Transverse colon (tissue), 4 donors: Measurements from ENCODE around the gene IPPK. TPM values are rescaled to one million over a fixed set of nuclear protein-coding genes. Genes with fewer than 3 reads are reported as not detected.

Experiments used
- DNase-seq: peaks from one replicate; pipeline ENCODE4 v3.0.0-alpha.2; 2019
- H3K27ac ChIP-seq, 4 donors: fragments of 200-600 bp; sonication (generic); 2 replicates each; pipeline ENCODE4 v1.5.1; 2016 to 2018; ENCODE audit warnings: inconsistent platforms in 4 of 4
- H3K27me3 ChIP-seq: fragments of 200-600 bp; sonication (generic); 2 replicates; pipeline ENCODE4 v1.5.1; 2017; ENCODE audit warnings: inconsistent platforms
- H3K36me3 ChIP-seq, 4 donors: fragments of 200-600 bp; sonication (generic); 2 replicates each; pipeline ENCODE4 v1.5.1; 2017 to 2019; ENCODE audit warnings: inconsistent platforms in 4 of 4
- H3K4me1 ChIP-seq, 4 donors: fragments of 200-600 bp; sonication (generic); 2 replicates each; pipeline ENCODE4 v1.5.1; 2017 to 2020; ENCODE audit warnings: inconsistent platforms in 4 of 4
- H3K4me3 ChIP-seq, 4 donors: fragments of 200-600 bp; sonication (generic); 1 replicate in 1 of 4; 2 replicates in 3 of 4; pipeline versions ENCODE4 v1.5.1 to v1.6.1; 2017 to 2019; ENCODE audit warnings: inconsistent platforms in 4 of 4
- H3K9me3 ChIP-seq, 2 donors: fragments of 200-600 bp; sonication (generic); 2 replicates each; pipeline ENCODE4 v1.5.1; 2017 to 2019; ENCODE audit warnings: inconsistent platforms in 2 of 2
- CTCF ChIP-seq, 5 experiments: fragments of 200-600 bp in 3 of 5; fragments of 450-650 bp in 2 of 5; sonication (generic) in 3 of 5; IDR thresholded peaks; 1 replicate in 2 of 5; 2 replicates in 3 of 5; pipeline ENCODE4 v1.5.1; 2016 to 2017; ENCODE audit warnings: antibody characterized with exemption in 5 of 5, inconsistent platforms in 3 of 5, mild to moderate bottlenecking in 2 of 5, moderate library complexity in 1 of 5
- EP300 ChIP-seq: sonication (generic); formaldehyde crosslinking; IDR thresholded peaks from one replicate; pipeline ENCODE4 v1.6.1; 2017; ENCODE audit warnings: antibody characterized with exemption, low read depth
- POLR2A ChIP-seq: fragments of 450-650 bp; IDR thresholded peaks from one replicate; pipeline ENCODE4 v1.6.1; 2016; ENCODE audit warnings: antibody characterized with exemption, mild to moderate bottlenecking, moderate library complexity
- POLR2AphosphoS5 ChIP-seq, 3 donors: sonication (generic); formaldehyde crosslinking; IDR thresholded peaks; one replicate each; pipeline ENCODE4 v1.6.1; 2016; ENCODE audit warnings: antibody characterized with exemption in 3 of 3
- WGBS, 2 donors: methylation state at CpG; one replicate each; pipeline ENCODE4 v1.1.5; 2018; ENCODE audit warnings: low coverage in 1 of 2; 5-methylcytosine and 5-hydroxymethylcytosine counted together
- in situ Hi-C, 4 donors: fragments of 200-750 bp; cut with MboI; loops; one replicate each; pipeline versions ENCODE4 v1.15.0 to v1.15.1; 2017; ENCODE audit warnings: low sequenced_read_pairs in 3 of 4, low pct_ligation_motif_present in 1 of 4, low pct_unique_long_range_greater_than_20kb in 1 of 4
- intact Hi-C: fragments of 100-400 bp; cut with DNase I; formaldehyde crosslinking; loops from one replicate; pipeline ENCODE4 v1.15.1; 2023; ENCODE audit warnings: low total_unique reads
- total RNA-seq, 4 donors: library from RNA; depleted of rRNA; stranded (reverse); fragments of >200 nt; gene quantifications; one replicate each; pipeline ENCODE4 v1.1.0, GENCODE V29; 2016

Gene IPPK
- total RNA-seq, 4 donors from 2014 or later, result 6.2 to 12.2 (median 10.1) TPM

DNA sequence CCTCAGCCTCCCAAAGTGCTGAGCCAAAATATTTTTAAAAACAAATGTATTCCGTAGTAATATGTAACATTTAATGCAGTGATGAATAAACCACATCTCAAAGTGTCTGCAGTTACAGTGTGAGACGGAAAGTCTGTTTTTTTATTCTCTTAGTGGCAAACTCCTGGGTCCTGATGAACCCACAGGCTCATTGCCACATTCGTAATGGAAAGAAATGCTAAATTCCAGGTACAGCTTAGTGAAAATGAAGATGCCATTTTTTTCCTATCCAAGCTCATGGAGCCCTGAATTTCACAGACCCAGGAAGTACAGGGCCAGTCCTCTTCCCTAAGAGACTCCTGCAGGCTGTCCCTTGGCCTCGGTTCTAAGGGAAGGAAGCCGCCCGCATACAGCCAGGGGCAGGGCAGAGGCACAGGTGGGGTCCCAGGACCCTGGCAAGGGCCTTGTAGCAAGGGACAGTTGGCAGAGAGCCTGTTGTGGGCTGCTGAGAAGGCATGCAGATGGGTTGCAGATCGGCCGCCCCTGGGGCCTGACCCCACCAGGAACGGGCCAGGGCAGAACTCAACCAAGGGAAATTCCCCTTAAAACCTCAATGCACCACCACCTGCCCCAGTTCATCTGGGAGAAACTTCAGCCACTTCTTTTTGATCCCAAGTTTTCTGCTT lies 36.2 kb downstream of the IPPK start:
- Histone ChIP-seq H3K4me3 (no peak overlapping the region), H3K36me3 (peaks cover 0 to 28% (median 11%) of the 10 kb centered on the region in 4 donors), H3K4me1 (peaks cover 0 to 2% (median 0%) of the 10 kb centered on the region in 4 donors), H3K9me3 (no peaks in the 10 kb centered on the region), H3K27me3 (no peaks in the 10 kb centered on the region), H3K27ac (no peak overlapping the region)
- intact Hi-C loops, result no loop called here
- TF ChIP-seq POLR2AphosphoS5 (IDR thresholded peaks at IDR 0.05) (no peak), CTCF (IDR thresholded peaks at IDR 0.05) (no peak), POLR2A (no peak), EP300 (no peak)
- in situ Hi-C loops, result loop anchor here (10.0 to 25.0 kb wide), 6 partner anchors 129 to 499 kb away; no protein-coding TSS in a partner anchor
- DNase-seq, result no peak
- 91 to 92% methylated on average over 4 to 9 of the region's 9 CpGs for WGBS, 2 donors

GRCh38 chr9:92632641-92633040 lies 37.3 kb downstream of the IPPK start:
- Histone ChIP-seq H3K36me3 (peaks cover 0 to 24% (median 6%) of the 10 kb centered on the region in 4 donors), H3K4me3 (no peak overlapping the region), H3K27me3 (no peaks in the 10 kb centered on the region), H3K27ac (no peak overlapping the region), H3K4me1 (peaks cover 0 to 2% (median 0%) of the 10 kb centered on the region in 4 donors), H3K9me3 (no peaks in the 10 kb centered on the region)
- no peak for DNase-seq
- TF ChIP-seq EP300, result no peak
- no peak for TF ChIP-seq POLR2A
- TF ChIP-seq CTCF (IDR thresholded peaks at IDR 0.05), result no peak
- no peak for TF ChIP-seq POLR2AphosphoS5 (IDR thresholded peaks at IDR 0.05)
- in situ Hi-C loops, result loop anchor here (10.0 to 25.0 kb wide), 6 partner anchors 128 to 498 kb away; no protein-coding TSS in a partner anchor
- intact Hi-C loops, result no loop called here
- 88% methylated on average over 5 of the region's 5 CpGs; no CpG with 5 or more reads in 1 of the 2 donors for WGBS, 2 donors

- Histone ChIP-seq H3K27me3 (no peaks in the 10 kb centered on the region), H3K27ac (no peak overlapping the region), H3K4me1 (peaks cover 0 to 2% (median 0%) of the 10 kb centered on the region in 4 donors), H3K36me3 (peaks cover 0 to 17% (median 5%) of the 10 kb centered on the region in 4 donors), H3K9me3 (no peaks in the 10 kb centered on the region), H3K4me3 (no peak overlapping the region)
- intact Hi-C loops, result no loop called here
- TF ChIP-seq CTCF (IDR thresholded peaks at IDR 0.05), result no peak
- TF ChIP-seq POLR2A, result no peak
- TF ChIP-seq EP300, result no peak
- no peak for TF ChIP-seq POLR2AphosphoS5 (IDR thresholded peaks at IDR 0.05)
- DNase-seq, result no peak
- in situ Hi-C loops, result loop anchor here (10.0 to 25.0 kb wide), 6 partner anchors 127 to 497 kb away; no protein-coding TSS in a partner anchor
- 75 to 82% methylated on average over 9 to 13 of the region's 13 CpGs for WGBS, 2 donors
Observed at GRCh38 chr9:92631452-92632343, 38.2 kb downstream of the IPPK start.

- H3K36me3 ChIP-seq, result peaks cover 0 to 8% (median 3%) of the 10 kb centered on the region in 4 donors
- H3K4me1 ChIP-seq, result peaks cover 0 to 2% (median 0%) of the 10 kb centered on the region in 4 donors
- H3K4me3 ChIP-seq, result no peak overlapping the region
- no peak for DNase-seq
- no peaks in the 10 kb centered on the region for H3K9me3 ChIP-seq
- TF ChIP-seq CTCF (IDR thresholded peaks at IDR 0.05), result no peak
- TF ChIP-seq EP300, result no peak
- TF ChIP-seq POLR2AphosphoS5 (IDR thresholded peaks at IDR 0.05), result no peak
- no peak for TF ChIP-seq POLR2A
- 89 to 92% methylated on average over 5 of the region's 5 CpGs for WGBS, 2 donors
- no peak overlapping the region for H3K27ac ChIP-seq
- in situ Hi-C loops (loop anchor here in 3 of 4 donors (10.0 to 25.0 kb wide), 3 partner anchors 293 to 490 kb away; no protein-coding TSS in a partner anchor), intact Hi-C loops (no loop called here)
- no peaks in the 10 kb centered on the region for H3K27me3 ChIP-seq
Observed at GRCh38 chr9:92627651-92628050, 42.3 kb downstream of the IPPK start.
